DMS 273 (cell line): ENCODE data around the gene GPRIN2.
"Not testable (repeated sequence)": the region's sequence is repeated elsewhere in the genome, so short reads cannot be mapped to it uniquely, and the experiment has no call there.

Experiments
- DNase-seq: peaks from one replicate; lab custom pipeline; 2025; ENCODE audit not compliant: unreplicated experiment; lab: John Stamatoyannopoulos, UW

The GPRIN2 gene

DNA sequence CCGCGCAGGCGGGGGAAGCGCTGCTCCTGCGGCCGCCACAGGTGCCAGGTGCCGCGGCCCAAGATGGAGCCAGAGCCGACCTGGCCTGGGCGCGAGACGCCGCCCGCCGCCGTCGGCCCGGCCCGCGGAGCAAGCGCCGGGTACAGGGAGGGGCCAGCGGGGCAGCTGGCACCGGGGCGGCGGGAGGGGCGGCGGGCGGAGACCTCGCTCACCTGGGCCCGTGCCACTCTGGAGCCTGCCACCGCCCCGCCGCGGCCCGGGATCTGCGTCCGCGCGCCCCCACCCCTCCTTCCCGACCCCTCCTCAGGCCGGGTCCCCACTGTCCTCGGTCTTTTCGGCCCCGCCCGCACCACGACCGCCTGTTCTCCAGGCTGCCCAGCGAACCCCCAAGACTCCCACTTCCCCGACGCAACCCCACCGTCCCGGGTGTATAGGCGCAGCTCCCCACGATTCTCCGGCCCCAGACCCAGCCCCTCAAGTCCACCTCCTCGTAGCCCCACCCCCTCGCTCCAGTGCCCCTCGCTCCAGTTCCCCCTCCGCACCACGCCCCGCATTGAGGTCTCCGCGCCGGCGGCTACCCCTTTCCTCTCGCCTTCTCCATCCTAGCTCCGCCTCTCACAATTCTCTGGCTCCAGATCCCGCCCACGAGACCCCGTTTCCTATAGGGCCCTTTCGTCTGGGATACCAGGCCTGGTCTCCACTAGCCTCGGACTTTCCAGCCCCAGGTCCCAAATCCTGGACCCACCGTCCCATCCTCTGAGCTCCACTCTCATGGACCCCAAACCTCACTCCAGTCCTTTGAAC, at the start of gene GPRIN2:
TSS of gene GPRIN2 (minus strand) at position 144 of the 804 bp plus-strand sequence. CDS start 5,922 bp downstream, outside the sequence.
- peak; percentile 52 for DNase-seq

DNA sequence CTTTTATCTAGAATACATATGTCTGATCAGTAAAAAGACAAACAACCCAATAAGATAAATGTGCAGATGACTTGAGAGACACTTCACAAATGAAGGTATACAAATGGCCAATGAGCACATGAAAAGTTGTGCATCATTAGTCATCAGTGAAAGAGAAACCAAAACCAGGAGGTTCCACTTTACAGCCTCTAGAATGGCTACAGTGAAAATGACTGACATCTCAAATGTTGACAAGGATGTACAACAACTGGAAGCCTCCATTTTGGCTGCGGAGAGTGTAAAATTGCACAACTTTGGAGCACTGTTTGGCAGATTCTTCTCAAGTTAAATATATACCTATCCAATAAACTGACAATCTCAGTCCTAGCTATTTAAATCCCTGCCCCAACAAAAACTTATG, 44.1 kb upstream of the GPRIN2 start:
- not testable (repeated sequence) for DNase-seq

DNA sequence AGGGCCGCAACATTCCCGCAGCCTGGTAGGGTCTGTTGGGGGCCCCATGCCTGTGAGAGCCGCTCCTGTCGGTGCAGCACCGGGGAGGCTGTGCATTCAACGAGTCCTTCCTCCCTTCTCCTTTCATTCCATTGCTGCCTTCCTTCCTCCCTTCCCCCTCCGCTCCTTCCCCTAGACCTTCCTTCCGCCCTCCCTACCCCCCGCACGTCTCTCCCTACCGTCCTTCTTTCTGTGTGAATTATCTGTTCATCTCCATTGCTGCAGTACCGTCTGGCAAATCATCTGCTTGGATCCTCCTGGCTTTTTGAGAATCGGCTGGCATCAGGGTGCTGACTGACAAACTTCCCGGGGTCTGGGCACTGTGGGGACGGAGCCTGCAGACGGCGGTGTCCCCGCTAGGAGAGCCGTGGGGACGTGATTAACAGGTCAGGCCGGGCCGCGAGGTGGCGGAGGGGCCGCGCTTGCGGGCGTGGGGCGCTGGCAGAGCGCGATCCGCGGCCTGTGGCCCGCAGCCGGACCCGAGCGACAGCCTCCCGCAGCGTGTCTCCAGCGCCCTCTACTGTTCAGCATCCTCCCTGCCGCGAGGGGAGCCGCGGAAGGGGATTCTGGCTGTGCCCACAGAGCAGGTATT, 41.3 kb upstream of the GPRIN2 start:
- DNase-seq: not testable (repeated sequence)

DNA sequence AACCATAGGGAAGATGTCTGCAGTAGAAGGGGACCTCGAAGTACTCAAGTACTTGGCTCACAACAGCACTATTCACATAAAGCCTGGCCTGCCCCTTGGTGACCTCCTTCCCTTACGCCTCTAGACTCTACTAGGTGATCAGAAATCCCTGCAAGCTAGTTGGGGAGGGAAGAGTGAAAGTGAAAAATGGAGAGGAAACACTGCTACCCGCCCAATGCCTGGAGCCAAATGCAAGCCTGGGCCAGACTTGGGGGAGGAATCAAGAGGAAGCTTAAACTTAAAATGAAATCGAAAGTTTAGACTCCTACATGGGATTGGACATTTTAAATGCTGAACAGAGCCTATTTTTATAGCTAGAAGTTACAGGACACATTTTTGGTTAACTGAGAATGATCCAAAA, 40.1 kb upstream of the GPRIN2 start:
- not testable (repeated sequence) for DNase-seq

DNA sequence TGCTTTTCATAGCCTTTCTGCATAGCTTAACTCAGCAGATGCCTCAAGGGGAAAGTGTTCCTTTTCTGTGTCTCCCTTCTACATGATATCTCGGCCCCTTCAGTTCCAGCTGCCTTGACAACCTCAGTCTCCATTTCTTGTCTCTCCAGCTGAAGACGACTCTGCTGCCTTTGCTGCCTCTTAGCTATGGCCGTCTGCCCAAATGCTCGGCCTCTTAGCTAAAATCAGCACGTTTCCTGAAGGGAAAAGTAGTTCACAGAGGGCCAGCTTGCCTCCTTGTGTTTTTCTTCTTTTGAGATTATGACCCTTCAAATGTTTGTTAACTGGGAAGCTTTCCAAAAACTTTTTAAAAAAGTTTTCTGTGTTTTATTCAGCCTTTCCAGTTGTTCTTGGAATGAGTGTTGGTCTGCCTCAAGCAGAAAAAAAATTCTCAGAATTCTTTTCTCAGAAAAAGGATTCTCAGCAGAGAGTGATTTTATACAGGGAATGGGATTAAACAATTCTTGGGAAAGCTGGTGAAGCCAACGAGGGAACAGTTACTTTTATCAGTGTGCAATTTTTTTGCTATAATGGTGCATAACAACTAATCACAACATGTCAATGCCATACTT, 38.1 kb upstream of the GPRIN2 start:
- not testable (repeated sequence) for DNase-seq

DNA sequence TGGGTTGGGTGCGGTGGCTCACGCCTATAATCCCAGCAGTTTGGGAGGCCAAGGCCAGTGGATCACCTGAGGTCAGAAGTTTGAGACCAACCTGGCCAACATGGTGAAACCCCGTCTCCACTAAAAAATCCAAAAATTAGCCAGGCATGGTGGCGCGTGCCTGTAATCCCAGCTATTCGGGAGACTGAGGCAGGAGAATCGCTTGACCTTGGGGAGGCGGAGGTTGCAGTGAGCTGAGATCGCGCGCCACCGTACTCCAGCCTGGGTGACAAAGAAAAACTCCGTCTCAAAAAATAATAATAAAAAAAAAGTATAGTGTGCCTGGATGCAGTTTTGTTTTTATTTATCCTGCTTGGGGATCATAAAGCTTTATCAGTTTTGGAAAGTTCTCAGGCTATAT, 36.8 kb upstream of the GPRIN2 start:
- not testable (repeated sequence) for DNase-seq

DNA sequence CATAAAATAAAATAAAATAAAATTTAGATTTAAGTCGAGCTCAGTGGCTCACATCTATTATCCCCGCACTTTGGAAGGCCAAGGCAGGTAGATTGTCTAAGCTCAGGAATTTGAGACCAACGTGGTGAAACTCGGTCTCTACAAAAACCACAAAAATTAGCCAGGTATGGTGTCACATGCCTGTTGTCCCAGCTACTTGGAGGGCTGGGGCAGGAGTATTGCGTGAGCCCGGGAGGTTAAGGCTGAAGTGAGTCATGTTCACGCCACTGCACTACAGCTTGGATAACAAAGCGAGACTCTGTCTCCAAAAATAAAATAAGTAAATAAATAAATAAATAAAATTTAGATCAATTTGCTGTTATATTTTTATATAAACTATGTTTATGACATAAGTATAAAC, 34.6 kb upstream of the GPRIN2 start:
- DNase-seq: not testable (repeated sequence)

DNA sequence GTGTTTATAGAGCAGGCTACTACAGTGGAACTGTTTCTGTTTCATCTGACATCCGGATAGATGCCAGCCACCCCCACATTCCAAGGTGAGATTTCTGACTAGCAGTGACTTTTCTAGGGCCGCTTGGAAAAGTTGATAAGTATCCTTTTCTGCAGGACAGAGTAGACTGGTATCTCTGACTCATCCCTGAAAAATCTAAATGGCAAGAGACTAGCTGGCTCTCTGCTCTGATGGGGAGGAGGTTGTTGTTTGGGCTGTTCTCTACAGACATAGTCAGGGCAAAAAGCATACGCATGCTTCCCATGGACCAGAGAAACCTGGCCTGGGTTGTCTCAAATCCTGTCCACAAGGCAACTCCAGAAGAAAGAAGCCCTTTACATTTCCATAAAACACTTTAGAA, 33.1 kb upstream of the GPRIN2 start:
- DNase-seq: not testable (repeated sequence)

DNA sequence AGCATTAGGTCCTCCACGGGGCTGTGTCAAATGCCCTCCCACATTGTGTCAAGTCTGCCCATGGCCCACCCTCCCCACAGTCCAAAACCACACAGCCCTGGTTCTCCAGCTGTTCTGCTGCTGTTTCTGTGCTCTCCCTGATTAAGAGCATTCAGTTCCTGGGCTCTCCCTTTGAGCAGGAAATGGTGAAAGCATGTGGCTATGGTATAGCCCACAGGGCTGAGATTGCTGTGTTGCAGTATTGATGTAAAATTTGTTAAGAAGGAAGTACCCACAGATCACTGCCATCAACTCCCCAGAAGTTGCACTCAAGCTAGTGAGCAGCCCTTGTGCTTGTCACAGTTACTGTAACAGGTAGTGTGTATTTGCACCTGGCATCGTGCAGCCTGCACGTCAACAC, 31.8 kb upstream of the GPRIN2 start:
- DNase-seq: not testable (repeated sequence)

DNA sequence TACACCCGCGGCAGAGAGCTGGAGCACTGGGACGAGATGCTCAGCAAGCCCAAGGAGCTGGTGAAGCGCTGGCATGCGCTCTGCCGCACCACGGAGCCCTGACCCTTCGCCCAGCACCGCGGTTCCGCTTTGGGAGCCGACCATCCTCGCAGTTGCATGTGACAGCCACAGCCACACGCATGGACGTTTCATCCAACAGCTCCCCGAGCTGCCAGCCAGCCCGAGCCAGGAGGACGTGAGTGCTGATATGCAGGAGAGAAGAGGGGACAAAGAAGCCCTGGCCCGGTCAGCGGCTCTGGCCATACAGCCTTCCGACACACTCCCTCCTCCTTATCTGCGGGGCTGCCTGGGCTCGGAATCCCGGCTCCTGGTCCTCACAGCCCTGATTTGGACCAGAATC, 31.1 kb upstream of the GPRIN2 start:
- DNase-seq: not testable (repeated sequence)

DNA sequence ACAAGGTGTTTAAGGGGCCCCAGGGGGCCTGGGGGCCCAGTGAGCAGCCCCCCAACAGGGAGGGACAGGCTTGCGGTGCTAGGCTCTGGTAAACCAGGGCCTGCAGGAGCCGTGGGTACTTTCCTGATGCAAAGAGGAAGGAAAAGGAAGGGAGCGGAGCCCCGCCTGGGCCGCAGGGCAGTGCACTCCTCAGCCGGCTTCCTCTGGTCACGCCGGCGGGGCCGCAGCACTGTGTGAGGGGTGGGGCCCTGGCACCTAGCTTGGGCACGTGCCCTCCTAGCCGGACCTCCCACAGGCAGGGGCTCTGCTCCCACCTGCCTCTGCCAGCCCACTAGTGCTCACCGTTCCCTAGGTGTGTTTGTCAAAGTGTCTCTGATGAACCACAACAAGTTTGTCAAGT, 28.8 kb upstream of the GPRIN2 start:
- DNase-seq: not testable (repeated sequence)

DNA sequence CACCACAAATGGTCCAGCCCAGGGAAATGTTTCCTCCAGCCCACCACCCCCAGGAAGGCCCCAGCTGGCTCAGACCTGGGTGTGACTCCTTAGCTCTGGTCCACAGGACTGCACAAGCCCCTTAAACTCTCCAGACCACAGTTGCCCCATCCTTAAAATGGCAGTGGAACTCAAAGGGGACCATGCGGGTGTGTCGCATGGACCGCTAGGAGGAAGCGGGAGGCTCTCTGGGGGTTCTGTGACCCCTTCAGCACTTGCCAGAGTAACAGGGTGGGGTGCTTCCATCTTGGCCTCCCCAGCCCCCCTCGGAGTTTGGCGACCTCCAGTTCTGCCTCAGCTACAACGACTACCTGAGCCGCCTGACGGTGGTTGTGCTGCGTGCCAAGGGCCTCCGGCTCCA, 27.7 kb upstream of the GPRIN2 start:
- not testable (repeated sequence) for DNase-seq

DNA sequence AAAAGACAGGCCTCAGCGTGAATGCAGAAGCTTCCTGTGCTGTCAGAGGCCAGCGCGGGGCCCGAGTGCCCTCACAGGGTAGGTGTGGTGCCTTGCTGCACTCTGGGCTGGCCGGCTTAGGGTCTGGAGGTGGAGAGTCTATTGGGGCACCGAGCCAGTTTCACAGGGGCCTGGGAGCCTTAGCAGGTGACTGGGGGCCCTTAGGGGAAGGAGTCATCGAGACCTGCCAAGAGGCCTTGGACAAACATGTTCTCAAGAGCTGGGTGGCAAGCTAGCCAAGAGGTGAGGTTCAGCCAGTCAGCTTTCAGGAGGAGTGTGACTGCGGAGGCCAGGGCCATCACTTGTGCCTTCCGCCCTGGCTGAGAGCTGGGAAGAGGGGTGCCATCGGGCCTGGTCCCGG, 26.1 kb upstream of the GPRIN2 start:
- not testable (repeated sequence) for DNase-seq

DNA sequence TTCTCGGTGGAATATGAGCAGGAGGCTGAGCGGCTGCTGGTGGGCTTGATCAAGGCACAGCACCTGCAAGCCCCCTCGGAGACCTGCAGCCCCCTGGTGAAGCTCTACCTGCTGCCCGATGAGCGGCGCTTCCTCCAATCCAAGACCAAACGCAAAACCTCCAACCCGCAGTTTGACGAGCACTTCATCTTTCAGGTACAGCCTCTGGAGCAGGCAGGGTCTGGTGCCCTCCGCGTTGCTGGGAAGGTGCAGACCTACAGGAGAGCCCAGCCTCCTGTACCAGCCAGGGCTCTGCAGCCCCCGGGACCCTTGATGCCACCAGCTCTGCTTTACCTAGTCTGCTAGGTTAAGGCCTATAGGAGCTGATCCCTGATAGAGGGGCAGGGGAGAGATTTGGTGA, 25.5 kb upstream of the GPRIN2 start:
- not testable (repeated sequence) for DNase-seq

DNA sequence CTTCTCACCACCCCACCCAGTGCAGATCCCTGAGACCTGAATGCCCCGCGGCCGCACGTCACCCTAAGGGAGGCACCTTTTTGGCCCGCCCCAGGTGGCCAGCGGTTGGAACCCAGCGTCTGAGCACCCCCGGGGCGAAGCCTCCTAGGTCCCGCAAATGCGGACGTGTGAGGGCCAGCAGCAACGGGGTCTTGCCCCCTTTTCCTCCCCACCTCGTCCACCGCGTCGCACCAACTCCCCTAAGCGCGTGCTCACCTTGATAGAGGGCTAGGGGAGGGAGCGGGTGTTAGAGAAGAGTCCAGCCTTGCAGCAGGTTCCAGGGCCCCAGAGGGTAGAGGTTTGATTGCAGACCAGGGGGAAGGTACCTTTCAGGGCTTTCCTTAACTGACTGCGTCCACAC, 22.9 kb upstream of the GPRIN2 start:
- DNase-seq: not testable (repeated sequence)

DNA sequence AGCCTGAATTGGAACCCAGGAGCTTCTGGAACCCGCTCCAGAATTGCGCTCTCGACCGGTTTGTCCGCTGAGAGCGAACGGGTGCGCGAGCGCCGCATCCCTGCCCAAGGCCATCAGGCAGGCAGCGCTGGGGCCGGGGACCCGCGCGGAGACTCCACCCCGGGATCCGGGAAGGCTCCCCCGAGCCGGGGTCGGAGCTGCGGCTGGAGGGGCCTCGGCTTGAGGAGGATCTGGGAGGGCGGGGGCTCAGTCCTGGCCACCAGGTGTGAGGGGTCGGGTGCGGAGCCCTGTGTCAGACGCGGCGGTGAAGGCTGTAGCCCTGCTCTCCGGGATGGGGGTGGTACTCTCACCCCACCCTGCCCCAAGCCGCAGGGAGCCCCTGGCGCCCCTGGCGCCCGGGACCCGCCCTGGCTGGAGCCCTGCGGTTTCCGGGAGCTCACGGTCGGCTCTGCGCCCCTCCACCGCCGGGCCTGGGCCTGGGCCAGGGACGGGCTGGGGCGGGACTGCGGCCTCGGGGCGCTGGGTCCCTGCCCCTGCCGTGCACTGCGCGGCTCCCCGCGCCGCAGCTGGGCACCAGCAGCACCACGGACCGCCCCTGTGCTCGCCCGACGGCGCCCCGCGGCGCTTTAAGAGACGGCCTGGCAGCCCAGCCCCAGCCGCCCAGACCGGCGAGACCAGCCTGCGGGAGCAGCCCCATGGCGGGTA, 22.2 kb upstream of the GPRIN2 start, which contains the start of gene SYT15:
TSS of gene SYT15 (plus strand) at position 655 of the 705 bp plus-strand sequence. CDS start at position 696, 41 bp downstream.
- not testable (repeated sequence) for DNase-seq

DNA sequence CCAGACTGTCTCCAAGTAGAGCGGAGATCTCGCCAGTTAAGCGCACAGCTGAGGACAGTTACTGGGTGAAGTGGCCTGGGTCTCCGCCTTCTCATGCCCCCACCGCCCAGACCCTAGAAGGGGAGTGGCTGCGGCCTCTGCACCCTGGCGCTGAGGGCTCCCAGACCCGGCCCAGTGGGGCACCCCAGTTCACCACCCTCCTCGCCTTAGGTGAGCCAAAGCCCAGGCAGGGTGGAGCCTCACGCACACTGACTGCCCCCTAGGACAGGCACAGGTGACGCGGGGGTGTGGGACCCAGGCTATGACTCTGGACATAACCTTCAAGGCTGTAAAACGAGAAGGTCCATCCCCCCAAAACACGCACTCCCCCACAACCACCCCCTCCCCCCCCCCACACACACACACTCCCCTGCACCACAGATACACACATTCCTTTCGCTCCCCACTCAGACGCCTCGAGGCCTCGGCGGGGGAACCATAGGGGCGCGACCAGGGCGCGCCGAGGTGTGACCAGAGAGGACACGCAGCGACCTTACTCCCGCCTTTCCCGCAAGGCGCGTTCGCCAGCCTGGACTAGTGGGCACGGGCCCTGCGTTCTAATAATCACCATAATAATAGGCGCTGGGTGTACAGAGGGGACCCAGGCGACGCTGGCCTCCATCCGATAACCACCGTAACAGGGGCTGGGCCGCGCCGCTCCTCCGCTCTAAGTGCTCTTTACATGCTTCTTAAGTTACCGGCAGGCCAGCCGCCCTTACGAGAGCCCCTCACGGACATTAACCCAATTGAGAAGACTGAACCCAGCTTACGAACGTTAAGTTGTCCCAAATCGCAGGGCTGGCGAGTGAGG, 21.4 kb upstream of the GPRIN2 start:
- DNase-seq: not testable (repeated sequence)

DNA sequence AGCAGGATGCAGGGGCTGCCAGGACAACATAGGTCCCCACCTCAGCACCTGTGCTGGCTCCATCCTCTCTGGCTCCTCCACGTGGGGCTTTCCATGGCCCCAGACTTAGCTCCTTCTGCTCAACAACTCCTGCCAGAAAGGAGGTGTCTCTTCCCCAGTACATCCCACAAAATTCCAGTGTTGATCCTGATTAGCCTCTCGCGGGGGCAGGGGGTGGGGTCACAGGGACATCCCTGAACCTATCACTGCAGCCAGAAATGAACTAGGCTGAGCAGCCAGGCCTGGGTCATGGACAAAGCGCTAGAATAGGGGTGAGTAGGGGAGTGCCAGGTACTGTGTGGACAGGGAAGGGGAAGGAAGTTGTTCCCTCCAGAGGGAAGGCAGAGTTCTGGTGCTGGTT, 17.4 kb upstream of the GPRIN2 start:
- DNase-seq: not testable (repeated sequence)

DNA sequence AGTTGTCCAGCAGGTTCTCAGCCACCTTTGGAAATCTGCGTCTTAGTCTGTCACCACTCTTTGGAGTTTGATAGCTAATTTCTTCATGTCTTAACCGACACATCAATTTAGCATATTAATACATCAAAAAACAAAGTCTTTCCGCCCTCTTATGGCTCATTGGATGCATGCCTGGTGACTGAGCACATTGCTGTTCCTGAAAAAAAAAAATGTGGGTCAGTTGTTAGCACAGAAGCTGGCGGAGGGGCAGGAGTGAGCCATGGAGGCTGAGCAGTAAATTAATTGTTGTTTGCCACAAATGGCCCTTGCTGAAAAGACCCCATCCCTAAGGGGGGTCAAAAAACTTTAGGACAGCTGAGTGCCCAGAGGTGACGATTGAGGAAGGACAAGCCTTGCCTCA, 16.9 kb upstream of the GPRIN2 start:
- DNase-seq: not testable (repeated sequence)

DNA sequence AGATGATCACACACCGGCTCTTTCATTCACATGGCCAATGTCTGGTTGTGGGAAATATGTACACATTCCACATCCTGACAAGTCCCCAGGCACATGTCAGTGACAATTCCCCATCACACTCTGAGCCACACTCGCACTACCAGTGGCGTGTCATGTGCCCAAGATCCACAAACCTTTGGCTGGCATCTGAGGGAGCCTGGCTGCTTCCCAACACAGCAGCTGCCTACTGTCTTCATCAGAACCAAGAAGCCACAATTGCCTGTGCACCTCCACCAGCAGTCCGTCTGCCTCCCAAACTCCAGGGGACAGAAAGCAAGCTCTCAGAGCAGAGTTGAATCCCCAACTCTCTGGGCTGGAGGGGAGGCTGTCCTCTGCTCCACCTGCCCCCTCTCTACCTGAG, 16.3 kb upstream of the GPRIN2 start:
- DNase-seq: not testable (repeated sequence)
